ENCODE data around the gene ACVR1B. TPM values are rescaled to one million over a fixed set of nuclear protein-coding genes. Genes with fewer than 3 reads are reported as not detected.

Gene ACVR1B
- total RNA-seq, 1 donor from 2014 or later, result 13.8 TPM

GRCh38 chr12:51911307-51911706, 40.2 kb upstream of the ACVR1B start:
- DNase-seq (ENCODE audit: low read depth) (no peak), FAIRE-seq (no peak)
- Histone ChIP-seq H3K27me3 (ENCODE audit: insufficient read depth, low read length) (no peaks in the 10 kb centered on the region), H3K9ac (ENCODE audit: low read length) (no peak overlapping the region), H3K4me1 (ENCODE audit: insufficient read depth, low read length) (peaks cover 5% of the 10 kb centered on the region), H3K27ac (ENCODE audit: low read depth, low read length) (no peak overlapping the region), H4K20me1 (ENCODE audit: insufficient read depth, low read length) (no peaks in the 10 kb centered on the region), H3K9me3 (ENCODE audit: insufficient read depth, low read depth, low read length) (no peaks in the 10 kb centered on the region), H2AFZ (ENCODE audit: low read depth, low read length) (no peak overlapping the region), H3K4me3 (ENCODE audit: insufficient read depth, low read depth, low read length) (no peak overlapping the region), H3K79me2 (ENCODE audit: insufficient read depth, low read length) (no peaks in the 10 kb centered on the region), H3K36me3 (ENCODE audit: insufficient read depth, low read length) (no peaks in the 10 kb centered on the region), H3K4me2 (ENCODE audit: low read length) (no peak overlapping the region)
- Mint-ChIP-seq H3K27me3 (ENCODE audit: low read depth, unreplicated experiment) (peaks cover 53% of the 10 kb centered on the region), H3K4me1 (ENCODE audit: low read depth, unreplicated experiment) (peaks cover 8% of the 10 kb centered on the region), H3K4me3 (ENCODE audit: unreplicated experiment) (no peak overlapping the region), H3K27ac (ENCODE audit: unreplicated experiment) (no peak overlapping the region), H3K9me3 (ENCODE audit: unreplicated experiment) (peaks cover 2% of the 10 kb centered on the region), H3K36me3 (ENCODE audit: low read depth, unreplicated experiment) (no peaks in the 10 kb centered on the region)
- TF ChIP-seq EZH2 (IDR thresholded peaks at IDR 0.05; ENCODE audit: insufficient read depth, low read length) (no peak), CTCF (IDR thresholded peaks at IDR 0.05; ENCODE audit: insufficient read depth, low read depth, low read length) (no peak)

GRCh38 chr12:51911788-51912711, 39.4 kb upstream of the ACVR1B start:
- no peaks in the 10 kb centered on the region for H3K79me2 ChIP-seq (ENCODE audit: insufficient read depth, low read length)
- H3K9me3 Mint-ChIP-seq (ENCODE audit: unreplicated experiment), result peaks cover 2% of the 10 kb centered on the region
- H3K36me3 Mint-ChIP-seq (ENCODE audit: low read depth, unreplicated experiment), result no peaks in the 10 kb centered on the region
- DNase-seq (ENCODE audit: low read depth) (no peak), FAIRE-seq (no peak)
- no peaks in the 10 kb centered on the region for H3K27me3 ChIP-seq (ENCODE audit: insufficient read depth, low read length)
- H3K9me3 ChIP-seq (ENCODE audit: insufficient read depth, low read depth, low read length), result no peaks in the 10 kb centered on the region
- H3K4me3 Mint-ChIP-seq (ENCODE audit: unreplicated experiment), result no peak overlapping the region
- H3K27ac ChIP-seq (ENCODE audit: low read depth, low read length), result no peak overlapping the region
- no peaks in the 10 kb centered on the region for H3K36me3 ChIP-seq (ENCODE audit: insufficient read depth, low read length)
- H3K9ac ChIP-seq (ENCODE audit: low read length), result no peak overlapping the region
- H2AFZ ChIP-seq (ENCODE audit: low read depth, low read length), result no peak overlapping the region
- no peak for TF ChIP-seq EZH2 (IDR thresholded peaks at IDR 0.05; ENCODE audit: insufficient read depth, low read length)
- no peak for TF ChIP-seq CTCF (IDR thresholded peaks at IDR 0.05; ENCODE audit: insufficient read depth, low read depth, low read length)
- peaks cover 53% of the 10 kb centered on the region for H3K27me3 Mint-ChIP-seq (ENCODE audit: low read depth, unreplicated experiment)
- no peak overlapping the region for H3K4me2 ChIP-seq (ENCODE audit: low read length)
- no peak overlapping the region for H3K27ac Mint-ChIP-seq (ENCODE audit: unreplicated experiment)
- no peaks in the 10 kb centered on the region for H4K20me1 ChIP-seq (ENCODE audit: insufficient read depth, low read length)
- no peak overlapping the region for H3K4me3 ChIP-seq (ENCODE audit: insufficient read depth, low read depth, low read length)
- H3K4me1 Mint-ChIP-seq (ENCODE audit: low read depth, unreplicated experiment), result peaks cover 8% of the 10 kb centered on the region
- peaks cover 5% of the 10 kb centered on the region for H3K4me1 ChIP-seq (ENCODE audit: insufficient read depth, low read length)

All from astrocyte (in vitro differentiated cells and primary cell).